ENCODE data around the gene SIX5. TPM values are rescaled to one million over a fixed set of nuclear protein-coding genes. Genes with fewer than 3 reads are reported as not detected.

The SIX5 gene
- total and polyA plus RNA-seq, 9 of the 15 experiments (the other 6 are each of a cell fraction or from before 2014, with no cell fraction given) = 1.4 to 17.2 (median 7.4) TPM; not detected in 2

GRCh38 chr19:45801603-45802175 is 32.6 kb upstream of the SIX5 start:
- H3K4me2 ChIP-seq (ENCODE audit: insufficient read depth, low read length) = no peak overlapping the region; the same call in 1 of the 2 replicates
- POLR2A ChIA-PET = no interaction called here
- TF ChIP-seq ZNF398 (CRISPR knock-in tag; IDR thresholded peaks at IDR 0.05) (no peak), DPF2 (IDR thresholded peaks at IDR 0.05) (0 out of 2 replicates have a peak, but pooled peaks have one; percentile 27), SMARCA5 (IDR thresholded peaks at IDR 0.05) (no peak), RBM17 (IDR thresholded peaks at IDR 0.05; ENCODE audit: borderline replicate concordance, low read depth, low read length) (no peak), CXXC5 (CRISPR knock-in tag; IDR thresholded peaks at IDR 0.05) (no peak), FOXK2 (conservative IDR thresholded peaks at IDR 0.05 in 1 of 2, IDR thresholded peaks at IDR 0.05 in 1 of 2; ENCODE audit: low read depth in 2 of 2) (peak; percentile 46 to 47; a peak in 1 of 4 replicates), KHSRP (IDR thresholded peaks at IDR 0.05) (no peak), ZSCAN29 (IDR thresholded peaks at IDR 0.05) (no peak), CREB3L1 (IDR thresholded peaks at IDR 0.05; ENCODE audit: borderline replicate concordance, low read depth) (peak; percentile 54; the same call in 1 of the 2 replicates), ZNF354B (CRISPR knock-in tag; IDR thresholded peaks at IDR 0.05) (no peak), SAP30 (IDR thresholded peaks at IDR 0.05; ENCODE audit: borderline replicate concordance, insufficient read depth, low read depth, low read length, poor library complexity, severe bottlenecking) (no peak), POLR3G (IDR thresholded peaks at IDR 0.05; ENCODE audit: extremely low read depth, insufficient read length, insufficient replicate concordance) (no peak), TCF15 (CRISPR knock-in tag; IDR thresholded peaks at IDR 0.05) (no peak), THRB (CRISPR knock-in tag; conservative IDR thresholded peaks at IDR 0.05) (0 out of 2 replicates have a peak, but pooled peaks have one; percentile 28), MYC (IDR thresholded peaks at IDR 0.05; ENCODE audit: low read depth, low read length) (no peak), MYC (CRISPR knock-in tag; IDR thresholded peaks at IDR 0.05; ENCODE audit: borderline replicate concordance, low read depth) (no peak), SMARCE1 (IDR thresholded peaks at IDR 0.05) (no peak), STAT5A (IDR thresholded peaks at IDR 0.05; ENCODE audit: borderline replicate concordance, low read length) (no peak), HOXB6 (CRISPR knock-in tag; IDR thresholded peaks at IDR 0.05; ENCODE audit: borderline replicate concordance) (no peak)

More at GRCh38 chr19:45801603-45802175, 32.6 kb upstream of the SIX5 start:
- Histone ChIP-seq H3K79me2 (ENCODE audit: control insufficient read depth, insufficient read depth, low read length) (no peaks in the 10 kb centered on the region), H3K36me3 (ENCODE audit: control insufficient read depth, insufficient read depth, low read length) (no peaks in the 10 kb centered on the region), H3K27me3 (ENCODE audit: control insufficient read depth in 2 of 2, insufficient read depth in 2 of 2, low read length in 2 of 2) (no peaks in the 10 kb centered on the region), H3K4me3 (no peak overlapping the region), H3K9ac (ENCODE audit: insufficient read depth in 1 of 2, low read depth in 2 of 2, low read length in 2 of 2) (peak overlapping the region in 1 of 2 experiments; percentile 69; a peak in 2 of 4 replicates), H4K20me1 (replicated peaks; ENCODE audit: control insufficient read depth, insufficient read depth, low read length) (no peaks in the 10 kb centered on the region), H2AFZ (ENCODE audit: low read depth, low read length) (peak overlapping the region; percentile 74), H3K9me1 (ENCODE audit: control insufficient read depth, insufficient read depth, low read length) (no peaks in the 10 kb centered on the region), H3K9me3 (replicated peaks; ENCODE audit: control insufficient read depth, insufficient read depth, low read depth, low read length) (no peaks in the 10 kb centered on the region), H3K27ac (ENCODE audit: extremely low read depth, low read depth, low read length) (no peak overlapping the region), H3K4me1 (replicated peaks in 1 of 2; ENCODE audit: control insufficient read depth in 2 of 2, insufficient read depth in 2 of 2, low read length in 2 of 2) (peaks cover 9 to 23% of the 10 kb centered on the region in 2 experiments; a peak in 3 of 5 replicates)
- DNase-seq (ENCODE audit: extremely low read depth in 1 of 4, low spot score in 3 of 4) (no peak), ATAC-seq (peak; percentile 38), FAIRE-seq (peak; percentile 75)
- 34% methylated on average over 7 of the region's 7 CpGs for WGBS (ENCODE audit: insufficient coverage, low coverage, missing lambda C conversion rate)
- CTCF ChIA-PET (ENCODE audit: low intra/inter-chr PET ratio) = no interaction called here
- in situ Hi-C loops (cut with MboI) (loop anchor here (10.0 kb wide), 1 partner anchor 203 kb away; no protein-coding TSS in a partner anchor), intact Hi-C loops (cut with micrococcal nuclease) (no loop called here)
- BruUV-seq (replicated peaks) = no TSS peak
